HEK293 (cell line): ENCODE results near the gene TLL1.

Experiments used
- CTCF ChIP-seq: fragments of 450-650 bp; formaldehyde crosslinking; IDR thresholded peaks from 2 replicates; pipeline ENCODE4 v1.5.1; 2016; ENCODE audit warnings: missing biosample characterization, missing genetic modification characterization
- PBX3 ChIP-seq: sonication (generic); formaldehyde crosslinking; IDR thresholded peaks from 2 replicates; pipeline ENCODE4 v1.8.1; 2022; ENCODE audit warnings: mild to moderate bottlenecking, moderate library complexity, missing genetic modification reagents
- ZFP41 ChIP-seq: fragments of 450-650 bp; formaldehyde crosslinking; IDR thresholded peaks from 2 replicates; pipeline ENCODE4 v1.5.1; 2016; ENCODE audit warnings: missing biosample characterization, missing genetic modification characterization, borderline replicate concordance
- ZNF202 ChIP-seq: fragments of 450-650 bp; formaldehyde crosslinking; IDR thresholded peaks from 2 replicates; pipeline ENCODE4 v1.5.1; 2016; ENCODE audit warnings: missing biosample characterization, missing genetic modification characterization, borderline replicate concordance
- ZNF677 ChIP-seq: fragments of 450-650 bp; IDR thresholded peaks from 2 replicates; pipeline ENCODE4 v1.5.0; 2018; ENCODE audit warnings: missing biosample characterization, mild to moderate bottlenecking, missing genetic modification characterization, moderate library complexity

DNA sequence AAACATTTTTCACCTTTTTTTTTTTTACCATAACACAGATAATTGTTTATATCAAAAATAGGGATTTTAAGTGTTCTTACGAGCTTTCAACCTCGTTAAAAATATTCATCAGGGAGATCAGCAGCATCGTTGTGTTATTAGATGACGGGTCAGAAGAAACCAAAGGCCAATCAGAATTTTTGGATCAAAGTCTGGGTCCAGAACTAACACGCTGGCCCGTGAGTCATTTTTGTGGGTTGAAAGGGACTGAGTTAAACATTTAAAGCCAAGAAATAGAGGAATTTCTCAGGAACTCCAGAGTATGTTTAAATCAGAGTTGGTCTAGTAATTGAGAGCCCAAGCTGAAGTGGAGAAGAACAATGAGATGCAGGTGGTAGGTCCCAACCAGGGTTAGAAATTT is 170.8 kb downstream of the TLL1 start:
- no peak for TF ChIP-seq CTCF (tag by site-specific recombination)
- TF ChIP-seq ZNF202 (tag by site-specific recombination), result no peak
- no peak for TF ChIP-seq PBX3 (CRISPR knock-in tag)
- TF ChIP-seq ZNF677 (tag by site-specific recombination), result no peak
- TF ChIP-seq ZFP41 (tag by site-specific recombination), result no peak
